Erythroblast (primary cell): ENCODE data around the gene ALG12.

ENCODE experiments used
- DNase-seq, 2 experiments: peaks; one replicate each; lab custom pipeline; 2025; lab: John Stamatoyannopoulos, UW
- GATA1 ChIP-seq: IDR thresholded peaks from 2 replicates; pipeline ENCODE4 v1.6.1; 2011; ENCODE audit warnings: low read depth, mild to moderate bottlenecking, control low read depth, low read length, moderate library complexity
- POLR2A ChIP-seq: IDR thresholded peaks from 2 replicates; pipeline ENCODE4 v1.6.1; 2011; ENCODE audit warnings: mild to moderate bottlenecking, low read length

Gene ALG12

GRCh38 chr22:49909476-49910205, 8.6 kb downstream of the ALG12 start:
- DNase-seq = no peak
- no peak for TF ChIP-seq POLR2A
- TF ChIP-seq GATA1 = no peak

- TF ChIP-seq POLR2A (no peak), GATA1 (no peak)
- no peak for DNase-seq
These were observed 10.4 kb downstream of the ALG12 start for GRCh38 chr22:49907807-49908206.

- no peak for DNase-seq
- TF ChIP-seq POLR2A (no peak), GATA1 (no peak)
These were observed 11.4 kb downstream of the ALG12 start for GRCh38 chr22:49906799-49907290.

- TF ChIP-seq GATA1 (no peak), POLR2A (no peak)
- DNase-seq = no peak
These were observed 12.0 kb downstream of the ALG12 start for GRCh38 chr22:49906071-49906798.

- no peak for DNase-seq
- TF ChIP-seq POLR2A (no peak), GATA1 (no peak)
These were observed 12.8 kb downstream of the ALG12 start for GRCh38 chr22:49905465-49905864.

- TF ChIP-seq POLR2A (no peak), GATA1 (no peak)
- no peak for DNase-seq
These were observed 14.2 kb downstream of the ALG12 start for GRCh38 chr22:49904040-49904369.

GRCh38 chr22:49903322-49904039, 14.8 kb downstream of the ALG12 start:
- DNase-seq = peak; percentile 61 to 63
- no peak for TF ChIP-seq POLR2A
- TF ChIP-seq GATA1 = no peak

GRCh38 chr22:49901457-49901856, 16.8 kb downstream of the ALG12 start:
- DNase-seq = no peak
- TF ChIP-seq POLR2A = no peak

- DNase-seq = no peak
- TF ChIP-seq GATA1 = no peak
- TF ChIP-seq POLR2A = no peak
These were observed 17.6 kb downstream of the ALG12 start for GRCh38 chr22:49900441-49901230.

GRCh38 chr22:49899530-49899929, 18.7 kb downstream of the ALG12 start:
- TF ChIP-seq POLR2A (no peak), GATA1 (no peak)
- DNase-seq = no peak

- DNase-seq = no peak
- no peak for TF ChIP-seq GATA1
- TF ChIP-seq POLR2A = no peak
These were observed 21.1 kb downstream of the ALG12 start for GRCh38 chr22:49897015-49897684.

- DNase-seq = no peak
- TF ChIP-seq POLR2A = no peak
- TF ChIP-seq GATA1 = no peak
These were observed 22.0 kb downstream of the ALG12 start for GRCh38 chr22:49896201-49896600.

GRCh38 chr22:49894322-49895054, 23.8 kb downstream of the ALG12 start:
- DNase-seq = no peak
- TF ChIP-seq POLR2A (no peak), GATA1 (no peak)
